Mucosa of gallbladder (tissue), 1 donor: ENCODE data around the gene LY6G6F. TPM values are rescaled to one million over a fixed set of nuclear protein-coding genes. Genes with fewer than 3 reads are reported as not detected.

Source experiments
- DNase-seq: peaks from one replicate; pipeline ENCODE4 v3.0.0-alpha.2; 2020; ENCODE audit warnings: low spot score
- total RNA-seq: library from RNA; stranded (reverse); gene quantifications from one replicate; pipeline ENCODE4 v1.2.1, GENCODE V29; 2021
- donor health status: DM: no; HTN: no; CAD: no.

The LY6G6F gene
- total RNA-seq, 1 donor from 2014 or later: not detected

GRCh38 chr6:31676904-31677303, 29.8 kb upstream of the LY6G6F start:
- DNase-seq: no peak

DNA sequence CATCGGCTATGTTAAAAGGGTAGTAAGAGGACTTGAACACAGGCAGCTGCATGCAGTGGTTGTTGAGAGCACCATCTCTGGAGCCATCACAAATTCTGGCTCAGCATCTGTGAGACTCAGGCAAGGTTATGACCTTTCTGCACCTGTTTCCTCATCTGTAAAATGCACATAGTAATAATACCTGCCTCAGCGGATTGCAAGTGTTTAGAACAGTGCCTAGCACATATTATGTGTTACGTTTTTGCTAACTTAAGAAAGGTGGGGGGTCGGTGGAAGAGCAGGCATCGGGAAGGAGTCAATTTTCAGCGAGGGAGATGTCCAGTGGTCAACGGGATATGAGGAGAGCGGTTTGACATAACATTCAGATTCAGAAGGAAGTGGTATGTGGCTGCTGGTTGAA, 28.7 kb upstream of the LY6G6F start:
- no peak for DNase-seq

DNA sequence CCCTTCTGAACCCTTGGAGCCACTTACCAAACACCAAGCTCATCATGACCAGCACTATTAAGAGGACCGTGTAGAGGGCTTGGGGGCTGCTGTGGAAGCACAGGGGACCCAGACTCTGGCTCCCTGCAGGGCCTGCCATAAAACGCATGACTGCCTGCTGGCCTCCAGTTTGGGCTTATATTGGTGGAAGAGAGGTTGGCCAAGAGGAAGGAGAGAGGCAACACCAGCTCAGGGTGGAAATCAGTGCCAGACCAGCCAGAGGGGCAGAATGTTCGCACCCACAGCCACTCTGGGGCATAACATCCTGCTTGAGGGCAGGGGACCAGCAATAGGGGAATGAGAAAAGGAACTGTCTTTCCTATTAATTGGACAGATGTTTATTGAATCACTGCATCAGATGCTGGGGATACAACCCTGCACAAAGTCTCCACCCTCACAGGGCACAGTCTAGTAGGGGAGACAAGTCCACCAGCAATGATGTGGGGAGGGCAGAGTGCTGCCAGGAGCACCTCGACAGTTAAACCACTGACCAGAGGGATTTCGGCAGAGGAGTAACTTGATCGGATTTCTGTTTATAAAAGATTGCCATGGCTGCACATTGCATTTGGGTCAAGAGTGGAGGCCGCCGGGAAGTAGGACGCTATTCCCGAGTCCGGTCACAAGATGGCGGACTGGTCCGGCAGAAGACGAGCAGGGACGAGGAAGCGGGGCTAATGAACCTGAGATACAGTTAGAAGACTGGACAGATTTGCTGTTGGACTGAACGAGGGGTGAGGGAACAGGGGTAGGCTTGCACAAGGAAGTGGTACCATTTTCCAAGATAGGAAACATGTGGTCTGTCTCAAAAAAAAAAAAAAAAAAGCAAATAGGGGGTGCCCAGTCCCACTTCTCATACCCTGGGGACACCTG, 26.2 kb upstream of the LY6G6F start, which contains the start of gene LY6G5C:
Gene LY6G5C (minus strand): TSS at position 842 of the 909 bp plus-strand sequence. CDS start 694 bp downstream, at position 148.
- DNase-seq: peak; percentile 85

DNA sequence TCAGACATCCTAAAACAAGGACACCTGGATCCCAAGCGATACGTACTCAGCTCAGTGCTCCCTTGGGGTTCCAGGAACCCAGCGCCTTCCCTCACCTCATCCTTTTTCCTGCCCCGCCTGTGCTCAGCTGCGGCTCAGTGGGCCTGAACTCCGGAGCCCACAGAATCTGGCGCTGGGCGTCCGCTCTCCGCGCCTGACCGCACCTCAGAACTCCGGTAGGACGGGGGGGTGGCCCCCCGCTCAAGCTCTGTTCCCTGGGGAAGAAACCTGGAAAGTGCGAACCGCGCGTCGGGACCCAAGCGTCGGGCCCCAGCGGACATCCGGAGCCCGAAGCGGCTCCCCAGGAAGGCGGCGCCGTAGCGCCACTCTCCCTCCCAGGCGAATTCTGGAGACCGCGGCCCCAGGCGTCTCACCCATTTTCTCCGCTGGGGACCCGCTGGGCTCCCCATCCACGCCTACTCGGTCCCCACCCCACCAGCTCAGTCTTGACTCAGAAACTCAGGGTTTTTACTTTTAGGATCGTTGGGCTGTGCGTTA, 25.5 kb upstream of the LY6G6F start:
- DNase-seq: no peak

GRCh38 chr6:31683591-31683990, 23.1 kb upstream of the LY6G6F start:
- no peak for DNase-seq

DNA sequence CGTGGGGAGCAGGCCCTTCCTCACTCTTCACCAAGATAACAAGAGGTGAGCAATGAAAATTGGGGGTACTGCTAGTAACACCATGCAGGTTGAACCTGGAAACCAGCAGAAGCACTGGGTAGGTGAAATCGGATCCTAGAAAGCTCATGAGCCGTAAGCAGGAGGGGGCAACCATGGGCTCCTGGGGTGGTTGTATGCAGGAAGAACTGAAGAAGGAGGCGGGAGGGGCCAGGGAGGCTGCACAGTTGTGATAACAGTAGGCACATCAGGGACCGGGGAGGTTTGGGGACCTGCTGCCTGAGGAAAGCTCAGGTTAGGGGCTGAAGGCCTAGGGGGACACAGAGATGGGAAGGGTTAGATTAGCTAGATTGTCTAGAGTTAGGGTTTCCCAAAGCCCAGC, 20.2 kb upstream of the LY6G6F start:
- no peak for DNase-seq

DNA sequence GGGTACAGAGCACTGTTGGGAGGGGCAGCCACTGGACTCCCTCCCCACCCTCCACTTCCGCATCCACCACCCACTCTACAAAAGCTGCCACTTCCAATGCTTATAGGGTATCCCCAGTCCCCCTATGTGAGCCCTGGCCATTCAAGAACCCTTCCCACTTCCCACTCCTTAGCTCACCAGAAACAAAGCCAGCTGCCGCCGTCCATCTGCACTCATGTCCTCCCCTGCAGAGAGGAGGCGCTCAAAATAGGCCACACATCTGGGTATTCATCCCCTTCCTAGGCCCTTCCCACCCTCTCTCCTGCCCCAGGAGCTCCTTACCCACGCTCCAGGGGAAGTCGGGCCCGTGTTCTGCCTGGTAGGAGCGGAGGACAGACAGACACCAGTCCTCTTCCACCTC, 19.3 kb upstream of the LY6G6F start:
- no peak for DNase-seq

GRCh38 chr6:31687860-31688693, 18.6 kb upstream of the LY6G6F start:
- DNase-seq: no peak

DNA sequence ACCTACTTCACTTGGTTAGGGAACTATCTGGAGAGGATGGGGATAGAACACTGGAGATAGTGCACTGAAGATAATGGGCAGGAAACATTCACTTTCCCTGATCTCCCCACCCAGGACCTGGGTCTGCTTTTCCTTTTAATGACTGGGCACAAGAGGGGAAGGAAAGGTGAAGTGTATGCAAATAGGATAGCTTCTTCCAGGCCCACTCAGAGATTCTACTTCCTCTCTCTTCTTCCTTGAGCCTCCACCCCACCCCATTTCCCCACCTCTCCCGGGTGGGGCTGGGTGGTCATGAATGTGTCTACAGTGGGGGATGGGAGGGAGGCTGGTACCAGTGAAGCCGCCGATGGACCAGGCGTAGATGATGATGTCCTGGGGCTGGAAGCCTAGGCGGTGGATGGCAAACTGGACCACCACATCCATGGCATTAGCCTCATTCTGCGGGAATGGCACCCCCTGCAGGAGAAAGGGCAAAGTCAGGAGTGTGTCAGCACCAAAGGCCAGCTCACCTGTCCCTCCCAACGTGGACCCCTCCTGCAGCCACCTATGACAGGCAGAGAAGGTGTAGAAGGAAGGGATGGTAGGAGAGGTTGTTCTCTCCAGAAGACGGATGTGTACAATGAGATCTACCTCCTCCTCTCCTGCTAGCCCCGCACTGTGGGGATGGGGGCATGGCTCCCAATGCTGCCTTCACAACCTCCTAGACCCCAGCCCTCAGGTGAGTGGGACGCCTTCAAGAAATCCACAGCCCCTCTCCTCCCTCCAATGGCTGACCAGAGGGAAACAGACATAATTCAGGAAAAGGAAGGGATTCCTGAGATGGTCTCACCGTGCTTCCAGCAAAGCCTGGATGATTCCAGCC, 17.2 kb upstream of the LY6G6F start:
- no peak for DNase-seq

GRCh38 chr6:31690231-31691077, 16.2 kb upstream of the LY6G6F start:
- peak; percentile 36 for DNase-seq

GRCh38 chr6:31691078-31691463, 15.6 kb upstream of the LY6G6F start:
- no peak for DNase-seq

DNA sequence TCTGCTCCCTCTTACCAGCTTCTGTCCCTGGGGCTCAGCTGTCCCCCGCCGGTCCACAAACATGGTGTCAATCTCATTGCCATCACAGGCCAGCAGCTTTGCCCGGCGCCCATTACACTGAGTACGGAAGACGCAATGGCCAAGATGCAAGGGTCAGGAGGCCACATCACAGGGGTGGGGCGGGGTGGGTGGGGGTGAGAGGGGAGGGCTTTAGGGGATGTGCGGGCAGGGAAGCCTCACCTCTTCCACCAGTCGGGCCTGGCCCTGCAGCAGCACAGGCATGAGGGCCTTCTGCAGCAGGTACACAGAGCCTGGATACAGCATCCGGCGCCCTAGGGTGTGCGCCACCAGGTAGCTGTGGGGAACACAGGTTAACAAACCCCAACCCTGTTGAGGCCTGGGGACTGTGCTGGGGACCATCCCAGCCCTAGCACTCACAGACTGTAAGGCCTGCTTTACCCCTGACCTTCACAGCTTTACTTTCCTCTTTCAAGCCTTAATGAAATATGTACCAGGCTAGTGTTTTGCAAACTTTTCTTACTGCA, 15.0 kb upstream of the LY6G6F start:
- DNase-seq: no peak

DNA sequence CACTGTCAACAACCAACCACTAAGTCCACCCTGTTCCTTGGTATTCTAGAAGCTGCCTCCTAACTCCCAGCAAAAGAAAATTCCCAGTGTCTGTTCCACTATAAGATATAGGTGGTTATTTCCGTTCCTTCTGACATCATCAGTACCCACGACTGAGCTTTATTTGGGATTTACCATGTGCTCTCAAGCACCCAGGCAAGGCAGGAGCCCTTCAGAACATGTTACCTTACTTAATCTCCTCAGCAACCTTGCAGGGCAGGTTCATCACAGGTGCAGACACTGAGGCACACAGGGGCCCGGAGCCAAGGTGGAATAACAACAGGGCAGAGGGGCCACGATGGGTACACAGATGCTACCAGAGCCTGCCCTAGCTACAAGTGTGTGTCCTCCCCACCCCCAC, 14.3 kb upstream of the LY6G6F start:
- DNase-seq: no peak

DNA sequence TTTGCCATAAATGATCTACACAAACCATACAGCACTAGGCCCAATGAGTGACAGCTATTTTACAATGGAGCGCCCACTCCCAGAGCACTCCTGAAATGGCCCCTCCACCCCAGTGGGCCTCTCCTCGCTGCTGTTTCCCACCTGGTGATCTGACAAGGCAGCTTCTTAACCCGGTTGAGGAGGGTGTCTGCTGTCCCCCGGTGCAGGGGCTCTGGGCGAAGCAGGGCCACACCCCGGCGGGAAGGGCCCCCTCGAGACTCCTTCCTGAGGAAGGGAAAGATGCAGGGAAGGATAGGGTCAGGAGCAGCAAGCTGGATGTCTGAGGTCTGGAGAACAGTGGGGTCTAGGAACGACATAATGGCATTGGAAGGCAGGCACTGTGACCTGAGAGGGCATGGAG, 13.8 kb upstream of the LY6G6F start:
- DNase-seq: no peak

GRCh38 chr6:31693535-31693934, 13.1 kb upstream of the LY6G6F start:
- DNase-seq: no peak

- no peak for DNase-seq
Measured at GRCh38 chr6:31697555-31697954, 9.1 kb upstream of the LY6G6F start.

GRCh38 chr6:31700740-31701401, 5.8 kb upstream of the LY6G6F start:
- no peak for DNase-seq

DNA sequence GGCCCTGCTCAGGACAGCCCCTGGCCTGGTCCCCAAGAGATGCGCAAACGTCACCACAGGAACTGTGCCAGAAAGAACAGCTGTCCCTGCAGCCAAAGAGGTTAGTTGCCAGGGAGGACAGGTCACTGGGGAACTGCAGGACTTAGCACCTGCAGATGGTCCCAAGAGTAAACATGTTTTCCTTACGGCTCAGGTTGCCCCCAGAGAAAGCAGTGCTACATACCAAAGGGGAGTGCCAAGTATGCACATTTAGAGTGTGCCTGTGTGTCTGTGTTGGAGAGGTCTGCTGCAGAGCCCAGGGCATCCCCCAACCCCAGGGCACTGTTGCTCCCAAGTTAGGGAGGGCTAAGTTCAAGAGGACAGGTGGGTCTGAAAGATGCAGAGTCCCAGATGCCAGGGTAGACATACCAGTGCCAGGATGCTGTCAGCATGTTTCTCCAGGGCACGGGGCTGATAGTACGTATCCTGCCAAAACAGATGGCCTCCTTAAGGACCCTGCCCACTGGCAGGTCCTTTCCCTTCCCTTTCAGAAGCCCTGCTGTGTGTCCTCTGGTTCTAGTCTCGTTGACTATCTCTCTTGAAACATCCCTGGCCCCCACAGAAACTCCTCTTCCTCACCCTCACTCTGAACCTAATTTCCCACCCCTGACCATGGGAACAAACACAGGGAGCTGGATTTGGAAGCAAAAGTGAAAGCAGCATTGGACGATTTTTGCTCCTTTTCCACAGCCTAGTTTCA, 4.8 kb upstream of the LY6G6F start:
- DNase-seq: no peak

GRCh38 chr6:31702405-31702818, 4.3 kb upstream of the LY6G6F start:
- DNase-seq: no peak
